Transverse colon (tissue), 4 donors: ENCODE results near the gene PSMD5.

Source experiments
- EP300 ChIP-seq: sonication (generic); formaldehyde crosslinking; IDR thresholded peaks from one replicate; pipeline ENCODE4 v1.6.1; 2017; ENCODE audit warnings: antibody characterized with exemption, low read depth
- POLR2A ChIP-seq: fragments of 450-650 bp; IDR thresholded peaks from one replicate; pipeline ENCODE4 v1.6.1; 2016; ENCODE audit warnings: antibody characterized with exemption, mild to moderate bottlenecking, moderate library complexity
- POLR2AphosphoS5 ChIP-seq, 3 donors: sonication (generic); formaldehyde crosslinking; IDR thresholded peaks; one replicate each; pipeline ENCODE4 v1.6.1; 2016; ENCODE audit warnings: antibody characterized with exemption in 3 of 3
- TF ChIP-seq, protein P1 (sequence below), 5 experiments: fragments of 200-600 bp in 3 of 5; fragments of 450-650 bp in 2 of 5; sonication (generic) in 3 of 5; IDR thresholded peaks; 1 replicate in 2 of 5; 2 replicates in 3 of 5; pipeline ENCODE4 v1.5.1; 2016 to 2017; ENCODE audit warnings: antibody characterized with exemption in 5 of 5, inconsistent platforms in 3 of 5, mild to moderate bottlenecking in 2 of 5, moderate library complexity in 1 of 5

DNA sequence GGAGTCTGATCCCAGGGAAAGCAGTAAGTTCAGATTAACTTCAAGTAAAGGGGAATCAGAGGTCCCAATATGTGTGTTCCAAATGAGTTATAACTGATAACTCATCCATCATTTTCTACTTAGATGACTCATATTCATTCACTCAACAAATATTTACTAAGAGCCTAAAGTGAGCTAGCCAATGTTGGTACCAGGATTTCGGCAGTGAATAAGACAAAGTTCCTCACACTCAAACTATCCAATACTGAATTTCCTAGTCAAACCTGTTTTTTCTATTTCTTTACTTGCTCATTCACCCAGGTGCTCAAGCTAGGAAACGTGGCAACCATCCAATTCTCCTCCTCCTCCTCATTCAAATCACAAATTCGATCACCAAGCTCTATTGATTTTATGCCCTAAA, 75.3 kb downstream of the PSMD5 start:
- TF ChIP-seq, protein P1, sequence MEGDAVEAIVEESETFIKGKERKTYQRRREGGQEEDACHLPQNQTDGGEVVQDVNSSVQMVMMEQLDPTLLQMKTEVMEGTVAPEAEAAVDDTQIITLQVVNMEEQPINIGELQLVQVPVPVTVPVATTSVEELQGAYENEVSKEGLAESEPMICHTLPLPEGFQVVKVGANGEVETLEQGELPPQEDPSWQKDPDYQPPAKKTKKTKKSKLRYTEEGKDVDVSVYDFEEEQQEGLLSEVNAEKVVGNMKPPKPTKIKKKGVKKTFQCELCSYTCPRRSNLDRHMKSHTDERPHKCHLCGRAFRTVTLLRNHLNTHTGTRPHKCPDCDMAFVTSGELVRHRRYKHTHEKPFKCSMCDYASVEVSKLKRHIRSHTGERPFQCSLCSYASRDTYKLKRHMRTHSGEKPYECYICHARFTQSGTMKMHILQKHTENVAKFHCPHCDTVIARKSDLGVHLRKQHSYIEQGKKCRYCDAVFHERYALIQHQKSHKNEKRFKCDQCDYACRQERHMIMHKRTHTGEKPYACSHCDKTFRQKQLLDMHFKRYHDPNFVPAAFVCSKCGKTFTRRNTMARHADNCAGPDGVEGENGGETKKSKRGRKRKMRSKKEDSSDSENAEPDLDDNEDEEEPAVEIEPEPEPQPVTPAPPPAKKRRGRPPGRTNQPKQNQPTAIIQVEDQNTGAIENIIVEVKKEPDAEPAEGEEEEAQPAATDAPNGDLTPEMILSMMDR (IDR thresholded peaks at IDR 0.05), result no peak
- TF ChIP-seq POLR2AphosphoS5 (IDR thresholded peaks at IDR 0.05), result no peak
- no peak for TF ChIP-seq POLR2A
- TF ChIP-seq EP300, result no peak
